Small intestine (tissue), 7 donors: ENCODE measurements around the gene R3HDM2. TPM values are rescaled to one million over a fixed set of nuclear protein-coding genes. Genes with fewer than 3 reads are reported as not detected.

ENCODE experiments used
- DNase-seq, 2 donors: peaks; one replicate each; pipeline versions ENCODE4 v3.0.0 to v3.0.0-alpha.2; 2013
- FAIRE-seq: peaks from 2 replicates; lab custom pipeline; 2012; peaks lifted over from hg19 to GRCh38; lab: Jason Lieb, UNC
- H3K27ac ChIP-seq, 3 donors: one replicate each; pipeline ENCODE4 v1.5.1; 2013; ENCODE audit warnings: low read length in 2 of 3, mild to moderate bottlenecking in 2 of 3, control low read depth in 1 of 3, inconsistent platforms in 1 of 3, low read depth in 1 of 3, moderate library complexity in 1 of 3
- H3K27me3 ChIP-seq, 3 donors: one replicate each; pipeline ENCODE4 v1.6.1; 2013; ENCODE audit warnings: low read length in 3 of 3, inconsistent platforms in 1 of 3; ENCODE audit not compliant: control insufficient read depth in 3 of 3, insufficient read depth in 3 of 3
- H3K36me3 ChIP-seq, 3 donors: one replicate each; pipeline ENCODE4 v1.6.1; 2013; ENCODE audit warnings: low read length in 3 of 3, inconsistent platforms in 1 of 3, low read depth in 1 of 3, mild to moderate bottlenecking in 1 of 3, moderate library complexity in 1 of 3; ENCODE audit not compliant: control insufficient read depth in 3 of 3, insufficient read depth in 2 of 3
- H3K4me1 ChIP-seq, 3 donors: one replicate each; pipeline ENCODE4 v1.6.1; 2013; ENCODE audit warnings: low read length in 2 of 3, inconsistent platforms in 1 of 3, low read depth in 1 of 3, mild to moderate bottlenecking in 1 of 3, moderate library complexity in 1 of 3; ENCODE audit not compliant: control insufficient read depth in 3 of 3, insufficient read depth in 2 of 3
- H3K4me3 ChIP-seq, 3 donors: one replicate each; pipeline ENCODE4 v1.5.1; 2013; ENCODE audit warnings: low read length in 3 of 3, control low read depth in 1 of 3, inconsistent platforms in 1 of 3, low read depth in 1 of 3, mild to moderate bottlenecking in 1 of 3, moderate library complexity in 1 of 3
- H3K9me3 ChIP-seq, 2 donors: one replicate each; pipeline ENCODE4 v1.6.1; 2013; ENCODE audit warnings: low read depth in 1 of 2, low read length in 1 of 2; ENCODE audit not compliant: control insufficient read depth in 2 of 2, insufficient read depth in 1 of 2
- WGBS, 3 donors: extraction: QIAGEN DNeasy Blood & Tissue Kit; methylation state at CpG; one replicate each; pipeline ENCODE4 v1.1.7; 2013; 5-methylcytosine and 5-hydroxymethylcytosine counted together
- polyA plus RNA-seq, 4 donors: library from polyadenylated mRNA; stranded (reverse) in 3 of 4; unstranded in 1 of 4; fragments of 200-250 nt in 3 of 4; fragments of 120-200 nt in 1 of 4; gene quantifications; one replicate each; pipeline versions ENCODE4 v1.2.1 to v1.2.3, GENCODE V29; 2013
- donor health status: healthy with polysubstance abuse.
- donor health status: control.
- donor health status: control.
- donor health status: Bipolar disorder and iron deficiency.
- donor health status: healthy.

Gene R3HDM2
- polyA plus RNA-seq, 4 donors, result 14.5 to 62.4 (median 18.7) TPM

- peaks cover 0 to 3% of the 10 kb centered on the region in 2 donors for H3K9me3 ChIP-seq
- FAIRE-seq (no peak), DNase-seq (no peak)
- peaks cover 9 to 40% (median 17%) of the 10 kb centered on the region in 3 donors for H3K36me3 ChIP-seq
- WGBS, 3 donors, result 14 to 25% (median 17%) methylated on average over 37 to 40 of the region's 40 CpGs
- peaks cover 0 to 69% (median 12%) of the 10 kb centered on the region in 3 donors for H3K27me3 ChIP-seq
- peaks cover 0 to 50% (median under 1%) of the 10 kb centered on the region in 3 donors for H3K4me1 ChIP-seq
- H3K4me3 ChIP-seq, result no peak overlapping the region
- no peak overlapping the region for H3K27ac ChIP-seq
Measured at GRCh38 chr12:57236201-57236924, 194.5 kb downstream of the R3HDM2 start.

GRCh38 chr12:57235728-57236131 is 195.1 kb downstream of the R3HDM2 start:
- FAIRE-seq (no peak), DNase-seq (no peak)
- Histone ChIP-seq H3K9me3 (peaks cover 0 to 3% of the 10 kb centered on the region in 2 donors), H3K27me3 (peaks cover 0 to 63% (median 8%) of the 10 kb centered on the region in 3 donors), H3K27ac (no peak overlapping the region), H3K4me3 (no peak overlapping the region), H3K4me1 (peaks cover 0 to 47% (median 0%) of the 10 kb centered on the region in 3 donors), H3K36me3 (peaks cover 9 to 47% (median 17%) of the 10 kb centered on the region in 3 donors)
- 60 to 67% (median 62%) methylated on average over 8 of the region's 8 CpGs for WGBS, 3 donors

GRCh38 chr12:57235017-57235727 is 195.7 kb downstream of the R3HDM2 start:
- no peak overlapping the region for H3K27ac ChIP-seq
- peaks cover 0 to 47% (median 0%) of the 10 kb centered on the region in 3 donors for H3K4me1 ChIP-seq
- FAIRE-seq (no peak), DNase-seq (peak in 1 of 2 donors; percentile 43)
- H3K36me3 ChIP-seq, result peaks cover 9 to 48% (median 17%) of the 10 kb centered on the region in 3 donors
- H3K9me3 ChIP-seq, result peaks cover 0 to 3% of the 10 kb centered on the region in 2 donors
- 55 to 68% (median 66%) methylated on average over 26 of the region's 26 CpGs for WGBS, 3 donors
- H3K4me3 ChIP-seq, result no peak overlapping the region
- peaks cover 0 to 57% (median 8%) of the 10 kb centered on the region in 3 donors for H3K27me3 ChIP-seq

GRCh38 chr12:57234571-57235016 is 196.2 kb downstream of the R3HDM2 start:
- H3K9me3 ChIP-seq, result no peaks in the 10 kb centered on the region
- H3K27ac ChIP-seq, result no peak overlapping the region
- peaks cover 0 to 52% (median 8%) of the 10 kb centered on the region in 3 donors for H3K27me3 ChIP-seq
- no peak overlapping the region for H3K4me3 ChIP-seq
- H3K36me3 ChIP-seq, result peaks cover 9 to 48% (median 17%) of the 10 kb centered on the region in 3 donors
- WGBS, 3 donors, result 83 to 90% (median 90%) methylated on average over 10 of the region's 10 CpGs
- peaks cover 0 to 42% (median 0%) of the 10 kb centered on the region in 3 donors for H3K4me1 ChIP-seq
- FAIRE-seq, result no peak
- no peak for DNase-seq

GRCh38 chr12:57234233-57234570 is 196.6 kb downstream of the R3HDM2 start:
- H3K4me1 ChIP-seq, result peaks cover 0 to 40% (median 0%) of the 10 kb centered on the region in 3 donors
- no peak overlapping the region for H3K27ac ChIP-seq
- H3K27me3 ChIP-seq, result peaks cover 0 to 49% (median 8%) of the 10 kb centered on the region in 3 donors
- H3K36me3 ChIP-seq, result peaks cover 9 to 48% (median 17%) of the 10 kb centered on the region in 3 donors
- H3K4me3 ChIP-seq, result no peak overlapping the region
- WGBS, 3 donors, result 91 to 96% (median 92%) methylated on average over 3 of the region's 3 CpGs
- DNase-seq (no peak), FAIRE-seq (no peak)
- no peaks in the 10 kb centered on the region for H3K9me3 ChIP-seq

- FAIRE-seq (no peak), DNase-seq (no peak)
- Histone ChIP-seq H3K9me3 (no peaks in the 10 kb centered on the region), H3K4me1 (peaks cover 0 to 36% (median 0%) of the 10 kb centered on the region in 3 donors), H3K27ac (no peak overlapping the region), H3K36me3 (peaks cover 9 to 48% (median 17%) of the 10 kb centered on the region in 3 donors), H3K4me3 (no peak overlapping the region), H3K27me3 (peaks cover 0 to 49% (median 8%) of the 10 kb centered on the region in 3 donors)
- 86 to 92% (median 89%) methylated on average over 15 of the region's 15 CpGs for WGBS, 3 donors
Measured at GRCh38 chr12:57233357-57234232, 197.2 kb downstream of the R3HDM2 start.

- peaks cover 0 to 30% (median 0%) of the 10 kb centered on the region in 3 donors for H3K4me1 ChIP-seq
- no peak overlapping the region for H3K4me3 ChIP-seq
- 93 to 97% (median 93%) methylated on average over 19 of the region's 19 CpGs for WGBS, 3 donors
Measured at GRCh38 chr12:57232156-57232756, 198.6 kb downstream of the R3HDM2 start.

More at GRCh38 chr12:57232156-57232756, 198.6 kb downstream of the R3HDM2 start:
- Histone ChIP-seq H3K27me3 (peaks cover 0 to 44% (median 5%) of the 10 kb centered on the region in 3 donors), H3K36me3 (peaks cover 9 to 48% (median 17%) of the 10 kb centered on the region in 3 donors), H3K27ac (no peak overlapping the region), H3K9me3 (no peaks in the 10 kb centered on the region)
- DNase-seq (no peak), FAIRE-seq (no peak)
